ENCODE measurements around the gene HLCS. TPM values are rescaled to one million over a fixed set of nuclear protein-coding genes. Genes with fewer than 3 reads are reported as not detected.

HLCS gene
- total and polyA plus RNA-seq, 2 of the 8 experiments (the other 6 are each of a cell fraction or from before 2014, with no cell fraction given): 4.7 to 12.2 TPM

DNA sequence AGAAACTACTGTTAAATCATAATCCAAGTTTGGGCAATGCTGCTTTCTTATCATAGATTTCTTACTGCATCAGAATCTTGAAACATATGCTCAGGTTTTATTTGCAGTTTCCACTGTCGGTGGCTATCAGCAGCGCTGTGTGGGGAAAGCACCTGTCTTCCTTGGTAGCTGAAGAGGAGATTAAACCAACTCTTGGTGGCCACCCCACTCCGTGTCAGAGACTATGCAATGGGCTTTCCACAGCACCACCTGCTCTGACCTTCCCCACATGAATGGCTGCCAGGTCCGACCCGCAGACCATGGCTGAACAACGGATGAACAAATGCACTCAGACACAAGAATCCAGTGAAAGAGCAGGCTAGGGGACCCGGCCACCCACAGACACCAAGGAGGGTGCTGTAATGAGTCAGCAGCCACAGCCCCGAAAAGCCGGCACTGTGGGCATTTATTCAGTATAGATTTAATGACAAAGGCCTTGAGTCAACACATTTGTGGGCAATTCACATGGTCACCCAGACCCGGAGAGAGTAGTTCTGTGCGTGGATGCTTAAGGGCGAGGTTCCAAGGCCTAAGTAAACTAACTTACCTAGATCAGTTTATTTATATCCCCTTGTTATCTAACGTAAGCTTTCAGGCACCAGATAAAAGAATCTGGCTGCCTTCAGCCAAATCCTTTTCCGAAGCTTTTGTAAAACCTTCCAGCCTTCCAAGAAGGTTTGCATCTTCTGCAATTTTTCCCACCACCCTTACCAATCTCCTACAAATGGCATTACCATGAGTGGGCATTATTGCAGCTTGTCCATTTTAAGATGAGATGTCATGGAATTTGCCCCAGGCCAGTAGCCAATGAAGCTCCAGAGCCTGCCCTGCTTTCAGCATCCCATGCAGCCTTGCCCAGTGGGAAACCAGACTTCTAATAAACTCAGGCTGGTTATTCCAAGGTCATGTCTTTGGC lies 82.7 kb downstream of the HLCS start (continued):
- no peak for TF ChIP-seq JUN (IDR thresholded peaks at IDR 0.05; ENCODE audit: low read depth, low read length)
- no peak for TF ChIP-seq POU5F1 (IDR thresholded peaks at IDR 0.05; ENCODE audit: low read depth, low read length)
- TF ChIP-seq, protein P1, sequence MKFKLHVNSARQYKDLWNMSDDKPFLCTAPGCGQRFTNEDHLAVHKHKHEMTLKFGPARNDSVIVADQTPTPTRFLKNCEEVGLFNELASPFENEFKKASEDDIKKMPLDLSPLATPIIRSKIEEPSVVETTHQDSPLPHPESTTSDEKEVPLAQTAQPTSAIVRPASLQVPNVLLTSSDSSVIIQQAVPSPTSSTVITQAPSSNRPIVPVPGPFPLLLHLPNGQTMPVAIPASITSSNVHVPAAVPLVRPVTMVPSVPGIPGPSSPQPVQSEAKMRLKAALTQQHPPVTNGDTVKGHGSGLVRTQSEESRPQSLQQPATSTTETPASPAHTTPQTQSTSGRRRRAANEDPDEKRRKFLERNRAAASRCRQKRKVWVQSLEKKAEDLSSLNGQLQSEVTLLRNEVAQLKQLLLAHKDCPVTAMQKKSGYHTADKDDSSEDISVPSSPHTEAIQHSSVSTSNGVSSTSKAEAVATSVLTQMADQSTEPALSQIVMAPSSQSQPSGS (IDR thresholded peaks at IDR 0.05; ENCODE audit: low read length): no peak
- TF ChIP-seq MAFK (IDR thresholded peaks at IDR 0.05; ENCODE audit: low read depth, low read length): no peak
- no peak for TF ChIP-seq CBX5 (IDR thresholded peaks at IDR 0.05; ENCODE audit: low read depth, low read length)
- no peak for TF ChIP-seq CEBPB (IDR thresholded peaks at IDR 0.05; ENCODE audit: low read depth, low read length)
- TF ChIP-seq RXRA (IDR thresholded peaks at IDR 0.05; ENCODE audit: insufficient read depth, low read depth, low read length): no peak

Measured in H1 (cell line).